ENCODE data around the gene HNRNPD.

DNA sequence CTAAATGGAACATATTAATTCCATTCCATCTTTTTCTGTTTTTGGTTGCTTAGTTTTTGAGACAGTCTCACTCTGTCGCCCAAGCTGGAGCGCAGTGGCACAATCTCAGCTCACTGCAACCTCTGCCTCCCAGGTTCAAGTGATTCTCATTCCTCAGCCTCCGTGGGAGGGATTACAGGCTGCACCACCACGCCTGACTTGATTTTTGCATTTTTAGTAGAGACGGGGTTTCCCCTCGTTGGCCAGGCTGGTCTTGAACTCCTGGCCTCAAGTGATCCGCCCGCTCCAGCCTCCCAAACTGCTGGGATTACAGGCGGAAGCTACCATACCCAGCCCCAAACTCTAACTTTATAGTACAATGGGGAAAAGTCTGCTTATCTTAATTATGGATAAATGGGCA, 11.2 kb downstream of the HNRNPD start:
- TF ChIP-seq POLR2A (IDR thresholded peaks at IDR 0.05): no peak
- TF ChIP-seq, protein P1, sequence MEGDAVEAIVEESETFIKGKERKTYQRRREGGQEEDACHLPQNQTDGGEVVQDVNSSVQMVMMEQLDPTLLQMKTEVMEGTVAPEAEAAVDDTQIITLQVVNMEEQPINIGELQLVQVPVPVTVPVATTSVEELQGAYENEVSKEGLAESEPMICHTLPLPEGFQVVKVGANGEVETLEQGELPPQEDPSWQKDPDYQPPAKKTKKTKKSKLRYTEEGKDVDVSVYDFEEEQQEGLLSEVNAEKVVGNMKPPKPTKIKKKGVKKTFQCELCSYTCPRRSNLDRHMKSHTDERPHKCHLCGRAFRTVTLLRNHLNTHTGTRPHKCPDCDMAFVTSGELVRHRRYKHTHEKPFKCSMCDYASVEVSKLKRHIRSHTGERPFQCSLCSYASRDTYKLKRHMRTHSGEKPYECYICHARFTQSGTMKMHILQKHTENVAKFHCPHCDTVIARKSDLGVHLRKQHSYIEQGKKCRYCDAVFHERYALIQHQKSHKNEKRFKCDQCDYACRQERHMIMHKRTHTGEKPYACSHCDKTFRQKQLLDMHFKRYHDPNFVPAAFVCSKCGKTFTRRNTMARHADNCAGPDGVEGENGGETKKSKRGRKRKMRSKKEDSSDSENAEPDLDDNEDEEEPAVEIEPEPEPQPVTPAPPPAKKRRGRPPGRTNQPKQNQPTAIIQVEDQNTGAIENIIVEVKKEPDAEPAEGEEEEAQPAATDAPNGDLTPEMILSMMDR (IDR thresholded peaks at IDR 0.05): no peak

Measured in Peyer's patch (tissue), 4 donors.